Stimulated activated memory B cell treated with anti-CD40 and anti-IgM and Interleukin-4, amounts not matched to agents 10 μg/mL and 1 μg/mL and 100 μg/mL, for 72 hours (primary cell): ENCODE measurements around the gene CLSTN2.

Source experiments
- ATAC-seq: fragments of 150-1000 bp; cut with Tn5 transposase; 2 replicates; pipeline ENCODE4 v1.10.0; 2021
- H3K27ac Mint-ChIP-seq: one replicate; pipeline ENCODE4 v1.8.0; 2022; ENCODE audit warnings: mild to moderate bottlenecking, mixed read lengths
- H3K27me3 Mint-ChIP-seq: one replicate; pipeline ENCODE4 v1.8.0; 2022; ENCODE audit warnings: mixed read lengths
- H3K36me3 Mint-ChIP-seq: one replicate; pipeline ENCODE4 v1.8.0; 2022; ENCODE audit warnings: mixed read lengths
- H3K4me1 Mint-ChIP-seq: one replicate; pipeline ENCODE4 v1.8.0; 2022; ENCODE audit warnings: mixed read lengths
- H3K4me3 Mint-ChIP-seq: one replicate; pipeline ENCODE4 v1.8.0; 2022; ENCODE audit warnings: mild to moderate bottlenecking, moderate library complexity, mixed read lengths
- H3K9me3 Mint-ChIP-seq: one replicate; pipeline ENCODE4 v1.8.0; 2022; ENCODE audit warnings: mixed read lengths

CLSTN2 gene

GRCh38 chr3:140050396-140050795, 115.4 kb downstream of the CLSTN2 start:
- peaks cover 4% of the 10 kb centered on the region for H3K9me3 Mint-ChIP-seq
- no peaks in the 10 kb centered on the region for H3K36me3 Mint-ChIP-seq
- peaks cover 18% of the 10 kb centered on the region for H3K27me3 Mint-ChIP-seq
- no peaks in the 10 kb centered on the region for H3K4me1 Mint-ChIP-seq
- H3K27ac Mint-ChIP-seq, result no peak overlapping the region
- ATAC-seq, result peak; percentile 24
- no peak overlapping the region for H3K4me3 Mint-ChIP-seq

- Mint-ChIP-seq H3K27ac (no peak overlapping the region), H3K4me3 (no peak overlapping the region), H3K4me1 (no peaks in the 10 kb centered on the region), H3K9me3 (no peaks in the 10 kb centered on the region), H3K27me3 (peaks cover 18% of the 10 kb centered on the region), H3K36me3 (no peaks in the 10 kb centered on the region)
- ATAC-seq, result no peak
These were observed 116.3 kb downstream of the CLSTN2 start for GRCh38 chr3:140051019-140051957.

- Mint-ChIP-seq H3K9me3 (no peaks in the 10 kb centered on the region), H3K4me1 (no peaks in the 10 kb centered on the region), H3K36me3 (no peaks in the 10 kb centered on the region), H3K4me3 (no peak overlapping the region), H3K27ac (no peak overlapping the region), H3K27me3 (peaks cover 18% of the 10 kb centered on the region)
- ATAC-seq, result no peak
These were observed 118.1 kb downstream of the CLSTN2 start for GRCh38 chr3:140052771-140053702.

GRCh38 chr3:140053794-140054193, 118.8 kb downstream of the CLSTN2 start:
- Mint-ChIP-seq H3K36me3 (no peaks in the 10 kb centered on the region), H3K27me3 (peaks cover 16% of the 10 kb centered on the region), H3K4me1 (no peaks in the 10 kb centered on the region), H3K9me3 (peaks cover 3% of the 10 kb centered on the region), H3K27ac (no peak overlapping the region), H3K4me3 (no peak overlapping the region)
- no peak for ATAC-seq

- no peak overlapping the region for H3K4me3 Mint-ChIP-seq
- no peaks in the 10 kb centered on the region for H3K36me3 Mint-ChIP-seq
- peaks cover 18% of the 10 kb centered on the region for H3K27me3 Mint-ChIP-seq
- H3K27ac Mint-ChIP-seq, result no peak overlapping the region
- H3K4me1 Mint-ChIP-seq, result no peaks in the 10 kb centered on the region
- no peak for ATAC-seq
- H3K9me3 Mint-ChIP-seq, result peaks cover 3% of the 10 kb centered on the region
These were observed 120.3 kb downstream of the CLSTN2 start for GRCh38 chr3:140055092-140055791.

- no peak for ATAC-seq
- Mint-ChIP-seq H3K9me3 (peaks cover 3% of the 10 kb centered on the region), H3K27ac (no peak overlapping the region), H3K4me1 (no peaks in the 10 kb centered on the region), H3K27me3 (peaks cover 11% of the 10 kb centered on the region), H3K4me3 (no peak overlapping the region), H3K36me3 (no peaks in the 10 kb centered on the region)
These were observed 121.1 kb downstream of the CLSTN2 start for GRCh38 chr3:140056047-140056446.

- H3K9me3 Mint-ChIP-seq, result peaks cover 12% of the 10 kb centered on the region
- H3K4me3 Mint-ChIP-seq, result no peak overlapping the region
- ATAC-seq, result no peak
- H3K27ac Mint-ChIP-seq, result no peak overlapping the region
- H3K27me3 Mint-ChIP-seq, result peaks cover 11% of the 10 kb centered on the region
- H3K36me3 Mint-ChIP-seq, result no peaks in the 10 kb centered on the region
- no peaks in the 10 kb centered on the region for H3K4me1 Mint-ChIP-seq
These were observed 126.2 kb downstream of the CLSTN2 start for GRCh38 chr3:140061211-140061610.

GRCh38 chr3:140062461-140062860, 127.5 kb downstream of the CLSTN2 start:
- Mint-ChIP-seq H3K4me1 (no peaks in the 10 kb centered on the region), H3K4me3 (no peak overlapping the region), H3K9me3 (peaks cover 12% of the 10 kb centered on the region), H3K27ac (no peak overlapping the region), H3K27me3 (peaks cover 11% of the 10 kb centered on the region), H3K36me3 (no peaks in the 10 kb centered on the region)
- ATAC-seq, result no peak

GRCh38 chr3:140067487-140067886, 132.5 kb downstream of the CLSTN2 start:
- Mint-ChIP-seq H3K4me1 (no peaks in the 10 kb centered on the region), H3K27me3 (no peaks in the 10 kb centered on the region), H3K9me3 (peaks cover 8% of the 10 kb centered on the region), H3K4me3 (no peak overlapping the region), H3K27ac (no peak overlapping the region), H3K36me3 (no peaks in the 10 kb centered on the region)
- no peak for ATAC-seq

- Mint-ChIP-seq H3K9me3 (peaks cover 8% of the 10 kb centered on the region), H3K4me1 (no peaks in the 10 kb centered on the region), H3K27me3 (no peaks in the 10 kb centered on the region), H3K4me3 (no peak overlapping the region), H3K27ac (no peak overlapping the region), H3K36me3 (no peaks in the 10 kb centered on the region)
- ATAC-seq, result no peak
These were observed 133.6 kb downstream of the CLSTN2 start for GRCh38 chr3:140068494-140069017.

- H3K9me3 Mint-ChIP-seq, result no peaks in the 10 kb centered on the region
- H3K4me1 Mint-ChIP-seq, result no peaks in the 10 kb centered on the region
- no peak for ATAC-seq
- peaks cover 8% of the 10 kb centered on the region for H3K27me3 Mint-ChIP-seq
- no peak overlapping the region for H3K4me3 Mint-ChIP-seq
- H3K27ac Mint-ChIP-seq, result no peak overlapping the region
- no peaks in the 10 kb centered on the region for H3K36me3 Mint-ChIP-seq
These were observed 138.5 kb downstream of the CLSTN2 start for GRCh38 chr3:140073278-140074045.

GRCh38 chr3:140076552-140076951, 141.6 kb downstream of the CLSTN2 start:
- H3K27ac Mint-ChIP-seq, result no peak overlapping the region
- H3K9me3 Mint-ChIP-seq, result no peaks in the 10 kb centered on the region

GRCh38 chr3:140077406-140077805, 142.4 kb downstream of the CLSTN2 start:
- H3K36me3 Mint-ChIP-seq, result no peaks in the 10 kb centered on the region
- H3K9me3 Mint-ChIP-seq, result no peaks in the 10 kb centered on the region
- no peak overlapping the region for H3K27ac Mint-ChIP-seq
- H3K4me1 Mint-ChIP-seq, result no peaks in the 10 kb centered on the region
- peaks cover 8% of the 10 kb centered on the region for H3K27me3 Mint-ChIP-seq
- ATAC-seq, result no peak
- no peak overlapping the region for H3K4me3 Mint-ChIP-seq

More at GRCh38 chr3:140076552-140076951, 141.6 kb downstream of the CLSTN2 start:
- H3K36me3 Mint-ChIP-seq, result no peaks in the 10 kb centered on the region
- H3K4me3 Mint-ChIP-seq, result no peak overlapping the region
- H3K27me3 Mint-ChIP-seq, result peaks cover 8% of the 10 kb centered on the region
- no peak for ATAC-seq
- H3K4me1 Mint-ChIP-seq, result no peaks in the 10 kb centered on the region

GRCh38 chr3:140078343-140078742, 143.4 kb downstream of the CLSTN2 start:
- Mint-ChIP-seq H3K36me3 (no peaks in the 10 kb centered on the region), H3K9me3 (no peaks in the 10 kb centered on the region), H3K27ac (no peak overlapping the region), H3K4me1 (no peaks in the 10 kb centered on the region), H3K27me3 (peaks cover 8% of the 10 kb centered on the region), H3K4me3 (no peak overlapping the region)
- ATAC-seq, result no peak
